ENCODE results near the gene IRGQ. TPM values are rescaled to one million over a fixed set of nuclear protein-coding genes. Genes with fewer than 3 reads are reported as not detected.
A peak's percentile ranks its signal among the peaks of the same experiment; 100 is the strongest.

The IRGQ gene
- total RNA-seq, 1 experiment from 2014 or later, result 24.1 TPM

DNA sequence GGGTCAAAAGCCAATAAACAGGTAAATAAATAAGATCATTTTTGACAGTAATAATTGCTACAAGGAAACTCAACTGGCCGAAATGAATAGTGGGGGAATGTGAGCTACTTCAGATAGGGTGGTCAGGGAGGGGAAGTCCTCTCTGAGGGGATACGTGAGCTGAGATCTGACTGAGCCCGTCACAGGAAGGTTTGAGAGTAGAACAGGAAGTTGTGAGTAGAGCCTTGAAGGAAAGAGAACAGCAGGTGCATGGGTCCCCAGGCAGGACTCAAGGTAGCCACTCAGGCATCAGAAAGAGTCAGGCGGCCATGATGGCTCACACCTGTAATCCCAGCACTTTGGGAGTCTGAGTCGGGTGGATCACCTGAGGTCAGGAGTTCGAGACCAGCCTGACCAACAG, 6.3 kb downstream of the IRGQ start:
- Histone ChIP-seq H2AFZ (ENCODE audit: low read length) (no peak overlapping the region), H3K23me2 (ENCODE audit: insufficient read length, low read depth, low read length, poor library complexity, severe bottlenecking) (peaks cover under 1% of the 10 kb centered on the region), H3K4ac (ENCODE audit: low read depth, low read length) (no peak overlapping the region), H3K79me1 (ENCODE audit: insufficient read depth, low read depth, low read length, poor library complexity, severe bottlenecking) (no peaks in the 10 kb centered on the region), H3K9me3 (ENCODE audit: control insufficient read depth, low read depth, low read length) (no peaks in the 10 kb centered on the region), H3K4me1 (ENCODE audit: insufficient read depth, low read length) (no peaks in the 10 kb centered on the region), H3K27ac (ENCODE audit: insufficient read length, low read depth, low read length) (no peak overlapping the region), H2BK5ac (ENCODE audit: insufficient read length, low read length) (no peak overlapping the region), H4K8ac (replicated peaks; ENCODE audit: insufficient read length, low read depth, low read length) (no peak overlapping the region), H2BK20ac (ENCODE audit: low read depth, low read length, poor library complexity, severe bottlenecking) (no peak overlapping the region), H3K56ac (ENCODE audit: insufficient read length, low read depth, low read length) (no peak overlapping the region), H3K4me2 (ENCODE audit: insufficient read depth, insufficient read length, low read length) (no peak overlapping the region), H3K14ac (ENCODE audit: insufficient read depth, low read length) (no peak overlapping the region), H2AK5ac (ENCODE audit: insufficient read length, low read length) (no peak overlapping the region), H2BK12ac (ENCODE audit: insufficient read length, low read depth, low read length) (no peak overlapping the region), H4K91ac (ENCODE audit: insufficient read length, low read depth, low read length) (no peak overlapping the region), H3K18ac (ENCODE audit: insufficient read length, low read depth, low read length) (no peak overlapping the region), H4K20me1 (ENCODE audit: control insufficient read depth, insufficient read depth, insufficient read length) (no peaks in the 10 kb centered on the region), H4K5ac (ENCODE audit: insufficient read length, low read depth, low read length) (no peak overlapping the region), H3K79me2 (ENCODE audit: insufficient read depth, low read length) (no peaks in the 10 kb centered on the region), H2BK15ac (ENCODE audit: low read depth, low read length) (no peak overlapping the region), H3K9ac (ENCODE audit: extremely low read depth, insufficient read length, low read length) (no peak overlapping the region), H3K23ac (ENCODE audit: insufficient read length, low read depth, low read length) (no peak overlapping the region), H3T11ph (ENCODE audit: low read length) (no peak overlapping the region), H3K27me3 (ENCODE audit: insufficient read depth, low read length) (no peaks in the 10 kb centered on the region), H2BK120ac (ENCODE audit: low read depth, low read length, poor library complexity, severe bottlenecking) (no peak overlapping the region)
- DNase-seq, result no peak
- no peaks in the 10 kb centered on the region for H3K27me3 Mint-ChIP-seq (ENCODE audit: low read depth)
- TF ChIP-seq, protein P1, sequence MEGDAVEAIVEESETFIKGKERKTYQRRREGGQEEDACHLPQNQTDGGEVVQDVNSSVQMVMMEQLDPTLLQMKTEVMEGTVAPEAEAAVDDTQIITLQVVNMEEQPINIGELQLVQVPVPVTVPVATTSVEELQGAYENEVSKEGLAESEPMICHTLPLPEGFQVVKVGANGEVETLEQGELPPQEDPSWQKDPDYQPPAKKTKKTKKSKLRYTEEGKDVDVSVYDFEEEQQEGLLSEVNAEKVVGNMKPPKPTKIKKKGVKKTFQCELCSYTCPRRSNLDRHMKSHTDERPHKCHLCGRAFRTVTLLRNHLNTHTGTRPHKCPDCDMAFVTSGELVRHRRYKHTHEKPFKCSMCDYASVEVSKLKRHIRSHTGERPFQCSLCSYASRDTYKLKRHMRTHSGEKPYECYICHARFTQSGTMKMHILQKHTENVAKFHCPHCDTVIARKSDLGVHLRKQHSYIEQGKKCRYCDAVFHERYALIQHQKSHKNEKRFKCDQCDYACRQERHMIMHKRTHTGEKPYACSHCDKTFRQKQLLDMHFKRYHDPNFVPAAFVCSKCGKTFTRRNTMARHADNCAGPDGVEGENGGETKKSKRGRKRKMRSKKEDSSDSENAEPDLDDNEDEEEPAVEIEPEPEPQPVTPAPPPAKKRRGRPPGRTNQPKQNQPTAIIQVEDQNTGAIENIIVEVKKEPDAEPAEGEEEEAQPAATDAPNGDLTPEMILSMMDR (conservative IDR thresholded peaks at IDR 0.05), result no peak
- H3K27ac Mint-ChIP-seq, result peak overlapping the region in 1 of 3 experiments; percentile 27; a peak in 1 of 7 replicates
- no CpG with 5 or more reads among the region's 6 CpGs for WGBS (ENCODE audit: extremely low coverage, insufficient read length, low lambda C conversion rate)
- no peaks in the 10 kb centered on the region for H3K9me3 Mint-ChIP-seq
- H3K36me3 Mint-ChIP-seq (ENCODE audit: insufficient read depth in 1 of 3, low read depth in 3 of 3), result peaks cover 16 to 52% (median 40%) of the 10 kb centered on the region in 3 experiments
- H3K4me3 Mint-ChIP-seq, result no peak overlapping the region
- H3K4me1 Mint-ChIP-seq, result peaks cover 3 to 5% of the 10 kb centered on the region in 2 experiments
